Ovary (tissue), 9 donors: ENCODE measurements around the gene XRCC5. TPM values are rescaled to one million over a fixed set of nuclear protein-coding genes. Genes with fewer than 3 reads are reported as not detected.

Experiments used
- DNase-seq, 5 donors: peaks; one replicate each; pipeline ENCODE4 v3.0.0-alpha.2; 2019 to 2020
- H3K27ac ChIP-seq, 2 donors: fragments of 200-600 bp; one replicate each; pipeline versions ENCODE4 v1.5.1 to v1.8.0; 2019 to 2022
- H3K27me3 ChIP-seq: fragments of 200-600 bp; one replicate; pipeline ENCODE4 v1.8.0; 2022
- H3K36me3 ChIP-seq: fragments of 200-600 bp; sonication (generic); one replicate; pipeline ENCODE4 v1.5.1; 2019
- H3K4me1 ChIP-seq: one replicate; pipeline ENCODE4 v1.8.1; 2013; ENCODE audit warnings: mild to moderate bottlenecking, moderate library complexity; ENCODE audit not compliant: insufficient read depth
- H3K4me3 ChIP-seq: fragments of 200-600 bp; sonication (generic); one replicate; pipeline ENCODE4 v1.5.1; 2017
- H3K9me3 ChIP-seq, 2 donors: fragments of 200-600 bp in 1 of 2; sonication (generic) in 1 of 2; one replicate each; pipeline versions ENCODE4 v1.5.1 to v1.8.1; 2013 to 2019; ENCODE audit warnings: mild to moderate bottlenecking in 1 of 2, moderate library complexity in 1 of 2
- EP300 ChIP-seq: sonication (generic); formaldehyde crosslinking; IDR thresholded peaks from one replicate; pipeline ENCODE4 v1.6.1; 2017; ENCODE audit warnings: antibody characterized with exemption
- POLR2A ChIP-seq: fragments of 450-650 bp; IDR thresholded peaks from one replicate; pipeline ENCODE4 v1.6.1; 2017; ENCODE audit warnings: antibody characterized with exemption, mild to moderate bottlenecking, moderate library complexity
- WGBS, 3 donors: extraction: QIAGEN DNeasy Blood & Tissue Kit in 1 of 3; methylation state at CpG; one replicate each; pipeline versions ENCODE4 v1.1.5 to v1.1.7; 2013 to 2017; 5-methylcytosine and 5-hydroxymethylcytosine counted together
- intact Hi-C, 4 donors: fragments of 100-400 bp; cut with DNase I; formaldehyde crosslinking; loops; one replicate each; pipeline versions ENCODE4 v1.11.0 to v1.15.1; 2022 to 2023
- polyA plus RNA-seq, 2 donors: library from polyadenylated mRNA; stranded (reverse); fragments of 200-250 nt in 1 of 2; fragments of 350-450 nt in 1 of 2; fragmentation: Illumina TruSeq in 1 of 2; extraction: RNeasy Lipid Tissue Mini Kit (QIAGEN cat#74804) in 1 of 2; gene quantifications; one replicate each; pipeline ENCODE4 v1.2.3, GENCODE V29; 2013 to 2014
- total RNA-seq, 7 donors: library from RNA; depleted of rRNA in 2 of 7; stranded (reverse); fragments of >200 nt in 2 of 7; fragmentation: NEBNext Ultra II Directional in 3 of 7; extraction: Animal tissue kit (Norgen Biotek cat#: 25700) in 3 of 7; gene quantifications; one replicate each; pipeline versions ENCODE4 v1.1.0 to v1.2.4, GENCODE V29; 2016 to 2023
- TF ChIP-seq, protein P1 (sequence below), 3 donors: fragments of 450-650 bp in 2 of 3; fragments of 200-600 bp in 1 of 3; IDR thresholded peaks; one replicate each; pipeline versions ENCODE4 v1.5.1 to v1.8.0; 2016 to 2022; ENCODE audit warnings: antibody characterized with exemption in 3 of 3, mild to moderate bottlenecking in 1 of 3
- donor health status: DM: no; HTN: no; CAD: no; lungs with moderate emphysema.
- donor health status: DM: no; HTN: no; CAD: no.
- donor health status: Bipolar disorder and iron deficiency.
- donor health status: DM: yes; HTN: yes; CAD: no.
- donor health status: DM: no; HTN: no; CAD: no.
- donor health status: DM: yes; HTN: yes; CAD: no.

XRCC5 gene
- total and polyA plus RNA-seq, 9 donors = 109 to 223 (median 206) TPM

DNA sequence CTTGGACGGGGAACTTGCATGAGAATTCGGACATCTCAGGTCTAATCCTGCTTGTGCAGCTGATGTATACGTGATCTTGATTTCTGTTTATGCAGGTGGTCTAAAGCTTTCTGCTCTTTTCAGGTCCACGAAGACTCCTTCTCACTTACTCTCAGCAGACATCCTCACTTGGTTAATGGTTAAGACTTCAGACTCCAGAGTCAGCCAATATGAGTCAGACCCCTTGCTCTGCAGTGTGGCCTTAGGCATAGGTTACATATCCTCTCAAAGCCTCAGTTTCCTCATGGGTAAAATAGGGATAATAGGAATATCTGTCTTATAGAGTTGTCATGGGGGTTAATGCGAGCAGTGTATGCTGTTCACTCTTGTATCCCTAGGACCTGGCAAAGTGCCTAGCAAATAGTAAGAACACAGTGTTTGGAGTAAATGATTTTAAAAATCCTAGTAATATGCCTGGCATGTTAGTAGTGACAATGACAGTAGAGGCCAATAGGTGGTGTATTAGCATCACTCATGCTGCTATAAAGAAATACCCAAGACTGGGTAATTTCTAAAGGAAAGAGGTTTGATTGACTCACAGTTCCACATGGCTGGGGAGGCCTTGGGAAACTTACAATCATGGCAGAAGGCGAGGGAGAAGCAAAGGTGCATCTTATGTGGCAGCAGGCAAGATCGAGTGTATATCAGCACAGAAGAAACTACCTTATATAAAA is 42.3 kb downstream of the XRCC5 start:
- Histone ChIP-seq H3K27ac (no peak overlapping the region), H3K4me3 (no peak overlapping the region), H3K4me1 (no peaks in the 10 kb centered on the region), H3K36me3 (no peaks in the 10 kb centered on the region), H3K9me3 (no peaks in the 10 kb centered on the region), H3K27me3 (no peaks in the 10 kb centered on the region)
- no peak for DNase-seq
- TF ChIP-seq POLR2A (no peak), EP300 (no peak)
- TF ChIP-seq, protein P1, sequence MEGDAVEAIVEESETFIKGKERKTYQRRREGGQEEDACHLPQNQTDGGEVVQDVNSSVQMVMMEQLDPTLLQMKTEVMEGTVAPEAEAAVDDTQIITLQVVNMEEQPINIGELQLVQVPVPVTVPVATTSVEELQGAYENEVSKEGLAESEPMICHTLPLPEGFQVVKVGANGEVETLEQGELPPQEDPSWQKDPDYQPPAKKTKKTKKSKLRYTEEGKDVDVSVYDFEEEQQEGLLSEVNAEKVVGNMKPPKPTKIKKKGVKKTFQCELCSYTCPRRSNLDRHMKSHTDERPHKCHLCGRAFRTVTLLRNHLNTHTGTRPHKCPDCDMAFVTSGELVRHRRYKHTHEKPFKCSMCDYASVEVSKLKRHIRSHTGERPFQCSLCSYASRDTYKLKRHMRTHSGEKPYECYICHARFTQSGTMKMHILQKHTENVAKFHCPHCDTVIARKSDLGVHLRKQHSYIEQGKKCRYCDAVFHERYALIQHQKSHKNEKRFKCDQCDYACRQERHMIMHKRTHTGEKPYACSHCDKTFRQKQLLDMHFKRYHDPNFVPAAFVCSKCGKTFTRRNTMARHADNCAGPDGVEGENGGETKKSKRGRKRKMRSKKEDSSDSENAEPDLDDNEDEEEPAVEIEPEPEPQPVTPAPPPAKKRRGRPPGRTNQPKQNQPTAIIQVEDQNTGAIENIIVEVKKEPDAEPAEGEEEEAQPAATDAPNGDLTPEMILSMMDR (IDR thresholded peaks at IDR 0.05) = no peak
- intact Hi-C loops = no loop called here
- 88 to 92% (median 89%) methylated on average over 7 of the region's 7 CpGs for WGBS, 3 donors

DNA sequence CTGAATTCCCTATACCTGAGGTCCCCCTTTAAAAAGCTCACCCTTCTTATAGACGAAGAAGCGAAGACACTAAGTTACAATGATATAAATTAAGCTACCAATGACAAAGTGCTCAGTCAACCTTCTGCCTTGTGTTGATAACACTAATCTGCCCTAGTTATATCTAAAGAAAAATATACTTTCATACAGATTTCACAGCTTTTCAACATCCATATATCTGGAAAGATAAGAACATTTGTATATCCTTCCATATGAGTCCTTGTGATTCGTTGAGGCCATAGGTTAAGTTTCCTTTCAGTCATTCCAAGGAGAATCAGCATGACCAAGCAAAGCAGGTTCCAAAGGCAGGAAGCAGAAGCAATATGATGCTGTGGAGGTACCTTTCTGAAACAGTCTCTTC is 46.8 kb downstream of the XRCC5 start:
- no peak overlapping the region for H3K27ac ChIP-seq

DNA sequence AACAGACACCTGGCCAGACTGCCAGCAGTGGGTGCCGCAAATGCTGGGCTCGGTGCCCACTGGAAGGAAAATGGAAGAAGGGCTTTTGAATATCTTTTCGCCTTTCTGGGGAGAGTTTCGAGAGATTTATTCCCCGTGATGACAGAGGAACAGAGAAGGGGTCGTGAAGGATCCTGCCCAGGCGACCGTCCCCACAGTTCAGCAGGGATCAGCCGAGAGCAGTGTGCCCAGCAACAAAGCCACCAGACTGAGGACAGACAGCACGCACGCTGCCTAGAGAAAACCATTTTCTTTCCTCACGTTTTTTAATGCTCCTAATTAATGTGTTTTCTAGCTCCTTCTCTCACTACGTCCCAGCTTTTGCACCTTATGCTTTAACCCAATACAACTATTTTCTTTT is 47.7 kb downstream of the XRCC5 start:
- Histone ChIP-seq H3K36me3 (no peaks in the 10 kb centered on the region), H3K27me3 (no peaks in the 10 kb centered on the region), H3K4me3 (no peak overlapping the region), H3K27ac (no peak overlapping the region), H3K9me3 (no peaks in the 10 kb centered on the region), H3K4me1 (no peaks in the 10 kb centered on the region)
- 95 to 96% (median 95%) methylated on average over 13 of the region's 13 CpGs for WGBS, 3 donors
- DNase-seq = peak in 1 of 5 donors; percentile 22
- TF ChIP-seq, protein P1 (IDR thresholded peaks at IDR 0.05) = no peak
- TF ChIP-seq POLR2A (no peak), EP300 (no peak)
- intact Hi-C loops = no loop called here

More for the DNA sequence above, 46.8 kb downstream of the XRCC5 start:
- H3K4me3 ChIP-seq = no peak overlapping the region
- intact Hi-C loops = no loop called here
- no peaks in the 10 kb centered on the region for H3K27me3 ChIP-seq
- no peaks in the 10 kb centered on the region for H3K9me3 ChIP-seq
- DNase-seq = no peak
- 87 to 92% (median 92%) methylated on average over 3 of the region's 3 CpGs for whole genome bisulfite sequencing, 3 donors
- TF ChIP-seq, protein P1 (IDR thresholded peaks at IDR 0.05) = no peak
- TF ChIP-seq EP300 (no peak), POLR2A (no peak)
- no peaks in the 10 kb centered on the region for H3K36me3 ChIP-seq
- no peaks in the 10 kb centered on the region for H3K4me1 ChIP-seq

DNA sequence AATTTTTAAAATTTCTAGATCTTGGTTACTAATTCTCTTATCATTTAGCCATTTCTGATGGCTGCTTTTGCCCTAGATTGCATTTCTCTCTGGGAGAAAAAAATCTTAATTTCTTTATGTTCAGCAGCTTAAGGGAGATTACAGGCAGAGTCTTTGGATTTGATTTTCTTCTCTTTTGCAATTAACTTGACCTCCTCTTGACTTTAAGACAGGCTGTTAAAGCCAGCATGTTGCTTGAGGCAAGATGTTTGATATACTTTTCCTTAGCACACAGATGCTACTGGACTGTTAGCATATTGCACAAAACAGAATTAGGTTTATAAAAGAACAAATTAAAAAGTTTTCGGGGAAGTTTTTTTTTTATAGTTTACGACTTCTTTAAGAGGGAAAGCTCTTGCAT is 50.0 kb downstream of the XRCC5 start:
- TF ChIP-seq EP300 = no peak
- TF ChIP-seq, protein P1 (IDR thresholded peaks at IDR 0.05) = no peak
- TF ChIP-seq POLR2A = no peak
- no peaks in the 10 kb centered on the region for H3K27me3 ChIP-seq
- no peak for DNase-seq
- WGBS, 3 donors = 55 to 67% (median 66%) methylated on average over 2 of the region's 2 CpGs
- intact Hi-C loops = no loop called here
- H3K4me1 ChIP-seq = no peaks in the 10 kb centered on the region
- H3K4me3 ChIP-seq = no peak overlapping the region
- H3K36me3 ChIP-seq = no peaks in the 10 kb centered on the region
- no peaks in the 10 kb centered on the region for H3K9me3 ChIP-seq
- no peak overlapping the region for H3K27ac ChIP-seq
